ENCODE measurements around the gene SLC5A8.
"Not testable (repeated sequence)": the region's sequence is repeated elsewhere in the genome, so short reads cannot be mapped to it uniquely, and the experiment has no call there.

SLC5A8 gene

DNA sequence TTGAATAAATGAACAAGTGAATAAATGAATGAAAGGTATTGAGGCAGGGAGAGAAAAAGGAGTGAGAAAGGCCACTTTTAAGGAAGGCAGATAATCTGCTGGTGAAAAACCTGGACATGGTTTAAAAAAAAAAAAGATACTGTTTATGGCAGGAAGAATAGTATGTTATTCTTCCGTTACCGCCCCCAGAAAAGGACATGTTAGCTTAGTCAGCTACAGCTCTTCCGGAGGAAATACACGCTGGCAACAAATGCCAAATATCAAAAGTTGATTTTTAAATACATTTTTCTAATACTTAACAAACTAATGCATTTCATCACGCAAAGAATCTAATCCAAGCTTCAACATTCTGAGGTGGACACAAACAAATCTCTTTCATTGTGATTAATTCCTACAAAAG, 43.2 kb downstream of the SLC5A8 start:
- no peak for DNase-seq

DNA sequence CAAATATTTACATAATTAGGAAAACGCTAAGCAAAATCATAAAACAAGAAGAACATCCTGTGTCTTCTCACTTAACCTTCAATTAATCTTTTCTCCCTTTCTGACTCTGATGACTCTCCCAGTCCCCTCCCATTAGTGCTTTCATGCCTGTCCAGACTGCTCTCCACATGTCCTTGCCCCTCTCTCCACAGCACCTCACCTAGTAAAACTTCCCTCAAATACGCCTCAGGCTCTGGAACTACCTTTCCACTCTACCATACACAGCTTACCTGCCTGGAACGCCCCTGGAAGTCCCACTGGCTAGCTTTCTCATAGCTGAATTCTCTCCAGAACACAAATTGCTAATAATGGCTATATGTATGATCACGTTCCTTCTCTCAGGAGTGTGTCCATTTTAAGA, 44.7 kb downstream of the SLC5A8 start:
- DNase-seq = no peak

GRCh38 chr12:101145777-101146431, 64.1 kb downstream of the SLC5A8 start:
- not testable (repeated sequence) for DNase-seq

DNA sequence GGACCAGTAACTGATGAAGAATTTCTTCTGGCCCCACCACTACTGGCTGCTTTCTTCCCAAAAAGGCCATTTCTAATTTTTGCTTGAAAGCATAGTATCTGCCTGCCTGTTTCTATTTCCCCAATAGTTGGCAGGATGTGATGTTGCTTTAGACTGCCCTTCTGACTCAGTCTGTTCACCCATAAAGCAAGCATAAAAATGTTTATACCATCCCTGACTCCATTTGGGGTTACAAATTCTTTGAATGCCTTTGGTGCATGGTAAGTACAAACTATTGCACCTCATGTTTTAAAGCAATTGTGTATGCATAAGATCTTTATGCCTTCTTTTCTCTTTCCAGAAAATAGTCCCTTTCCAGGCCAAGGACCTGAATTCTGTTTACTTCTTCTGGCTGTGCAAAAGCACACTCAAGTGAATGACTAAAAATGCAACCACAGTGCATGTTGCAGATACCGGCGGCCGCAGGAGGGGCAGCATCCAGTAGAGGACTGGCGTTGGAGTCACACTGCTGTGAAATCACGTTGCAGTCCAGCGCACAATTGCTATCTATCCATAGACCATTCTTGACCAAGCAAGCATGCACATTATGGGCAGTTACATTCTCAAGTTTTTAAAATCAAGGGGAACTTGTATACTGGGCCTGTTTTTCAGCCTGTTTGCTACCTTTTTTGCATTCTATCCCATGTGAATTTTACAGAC, 82.4 kb downstream of the SLC5A8 start:
- no peak for DNase-seq

DNA sequence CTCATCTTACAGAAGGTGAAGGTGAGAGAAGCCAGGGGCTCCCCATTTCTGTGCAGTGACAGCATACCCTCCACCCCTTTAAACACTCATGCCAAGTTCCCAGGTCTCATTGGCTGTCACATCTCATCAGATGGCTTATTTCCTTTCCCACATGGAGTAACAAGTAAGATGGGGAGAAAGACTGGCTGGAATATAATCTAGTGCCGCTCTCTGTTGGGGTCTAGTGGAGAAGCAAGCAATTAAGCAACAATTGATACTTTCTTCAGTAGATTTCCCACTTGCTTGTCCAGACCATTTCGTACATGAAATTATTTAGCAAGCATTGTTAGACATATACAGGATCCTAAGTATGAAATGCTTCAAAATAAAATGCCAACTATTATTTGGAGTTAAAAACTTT, 92.2 kb downstream of the SLC5A8 start:
- no peak for DNase-seq

DNA sequence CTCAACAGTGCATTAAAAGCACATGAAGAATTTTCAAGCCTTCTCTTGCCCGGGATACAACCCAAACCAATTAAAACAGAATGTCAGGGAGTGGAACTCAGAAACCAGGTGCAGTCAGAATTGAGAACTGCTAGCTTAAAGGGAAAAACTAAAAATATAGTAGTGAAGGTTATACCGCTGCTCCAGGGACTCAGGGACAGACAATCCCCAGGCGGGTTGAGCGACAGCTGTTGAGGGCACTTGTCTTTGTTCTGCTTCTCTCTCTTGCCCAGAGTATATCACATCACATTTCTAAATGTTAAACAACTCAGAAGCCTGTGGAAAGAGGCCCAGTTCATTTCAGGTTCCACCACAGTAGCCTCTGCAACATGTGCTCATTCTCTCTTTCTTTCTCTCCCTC, 93.1 kb downstream of the SLC5A8 start:
- no peak for DNase-seq

GRCh38 chr12:101115326-101115725, 94.7 kb downstream of the SLC5A8 start:
- DNase-seq = no peak

GRCh38 chr12:101111441-101111840, 98.6 kb downstream of the SLC5A8 start:
- no peak for DNase-seq

DNA sequence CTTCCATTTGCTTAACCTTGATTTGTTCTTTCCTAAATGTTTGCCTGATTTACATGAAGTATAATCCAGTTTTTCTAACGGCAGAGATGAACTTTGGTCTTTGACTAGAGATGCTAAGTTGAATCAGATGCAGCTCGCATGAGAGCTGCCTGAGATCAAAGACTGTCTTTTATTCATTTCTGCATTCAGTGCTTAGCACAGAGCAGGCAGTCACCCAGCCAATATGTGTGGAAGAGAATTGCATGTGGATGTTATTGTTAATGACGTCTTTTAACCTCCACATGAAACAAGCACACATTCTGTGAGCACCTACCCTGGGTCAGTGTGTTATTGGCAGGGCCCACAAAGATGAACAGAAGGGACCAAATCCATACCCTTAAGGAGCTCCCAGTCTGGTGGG, 99.2 kb downstream of the SLC5A8 start:
- DNase-seq = no peak

DNA sequence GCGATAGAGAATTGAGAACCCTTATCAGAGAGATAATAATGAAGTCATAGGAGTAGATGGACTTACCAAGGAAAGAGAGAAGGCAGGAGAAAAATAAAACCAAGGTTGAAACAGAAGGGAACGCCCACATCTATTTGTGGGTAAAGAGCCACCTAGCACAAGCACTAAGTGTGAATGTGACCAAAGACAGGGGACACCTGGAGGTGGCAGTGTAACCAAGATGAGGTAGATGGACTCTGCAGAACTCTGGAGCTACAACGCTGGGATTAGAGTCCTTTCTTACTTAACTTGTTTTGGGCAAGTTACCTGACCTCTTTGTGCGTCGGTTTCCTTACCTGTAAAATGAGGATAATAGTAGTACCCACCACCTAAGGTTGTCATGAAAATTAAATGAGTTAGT, 101.9 kb downstream of the SLC5A8 start:
- no peak for DNase-seq

GRCh38 chr12:101107032-101107763, 102.8 kb downstream of the SLC5A8 start:
- no peak for DNase-seq
